ENCODE data around the gene ACP5. TPM values are rescaled to one million over a fixed set of nuclear protein-coding genes. Genes with fewer than 3 reads are reported as not detected.

The ACP5 gene
- total and polyA plus RNA-seq, 7 donors = 0.44 to 2.7 (median 1.3) TPM

GRCh38 chr19:11540645-11541044, 36.8 kb downstream of the ACP5 start:
- H3K9me3 ChIP-seq = no peaks in the 10 kb centered on the region
- H3K27ac ChIP-seq = no peak overlapping the region
- peak overlapping the region; percentile 47 for H3K4me3 ChIP-seq
- TF ChIP-seq, protein P1, sequence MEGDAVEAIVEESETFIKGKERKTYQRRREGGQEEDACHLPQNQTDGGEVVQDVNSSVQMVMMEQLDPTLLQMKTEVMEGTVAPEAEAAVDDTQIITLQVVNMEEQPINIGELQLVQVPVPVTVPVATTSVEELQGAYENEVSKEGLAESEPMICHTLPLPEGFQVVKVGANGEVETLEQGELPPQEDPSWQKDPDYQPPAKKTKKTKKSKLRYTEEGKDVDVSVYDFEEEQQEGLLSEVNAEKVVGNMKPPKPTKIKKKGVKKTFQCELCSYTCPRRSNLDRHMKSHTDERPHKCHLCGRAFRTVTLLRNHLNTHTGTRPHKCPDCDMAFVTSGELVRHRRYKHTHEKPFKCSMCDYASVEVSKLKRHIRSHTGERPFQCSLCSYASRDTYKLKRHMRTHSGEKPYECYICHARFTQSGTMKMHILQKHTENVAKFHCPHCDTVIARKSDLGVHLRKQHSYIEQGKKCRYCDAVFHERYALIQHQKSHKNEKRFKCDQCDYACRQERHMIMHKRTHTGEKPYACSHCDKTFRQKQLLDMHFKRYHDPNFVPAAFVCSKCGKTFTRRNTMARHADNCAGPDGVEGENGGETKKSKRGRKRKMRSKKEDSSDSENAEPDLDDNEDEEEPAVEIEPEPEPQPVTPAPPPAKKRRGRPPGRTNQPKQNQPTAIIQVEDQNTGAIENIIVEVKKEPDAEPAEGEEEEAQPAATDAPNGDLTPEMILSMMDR (IDR thresholded peaks at IDR 0.05) = no peak
- H3K27me3 ChIP-seq (ENCODE audit: insufficient read depth in 3 of 3, low read length in 2 of 3) = no peaks in the 10 kb centered on the region
- no peaks in the 10 kb centered on the region for H3K36me3 ChIP-seq (ENCODE audit: insufficient read depth in 1 of 2, low read depth in 1 of 2)
- intact Hi-C loops (cut with DNase I) = no loop called here
- no peak for ATAC-seq
- no peaks in the 10 kb centered on the region for H3K4me1 ChIP-seq
- WGBS, 3 donors = 70 to 88% (median 75%) methylated on average over 5 of the region's 5 CpGs
- DNase-seq = no peak

DNA sequence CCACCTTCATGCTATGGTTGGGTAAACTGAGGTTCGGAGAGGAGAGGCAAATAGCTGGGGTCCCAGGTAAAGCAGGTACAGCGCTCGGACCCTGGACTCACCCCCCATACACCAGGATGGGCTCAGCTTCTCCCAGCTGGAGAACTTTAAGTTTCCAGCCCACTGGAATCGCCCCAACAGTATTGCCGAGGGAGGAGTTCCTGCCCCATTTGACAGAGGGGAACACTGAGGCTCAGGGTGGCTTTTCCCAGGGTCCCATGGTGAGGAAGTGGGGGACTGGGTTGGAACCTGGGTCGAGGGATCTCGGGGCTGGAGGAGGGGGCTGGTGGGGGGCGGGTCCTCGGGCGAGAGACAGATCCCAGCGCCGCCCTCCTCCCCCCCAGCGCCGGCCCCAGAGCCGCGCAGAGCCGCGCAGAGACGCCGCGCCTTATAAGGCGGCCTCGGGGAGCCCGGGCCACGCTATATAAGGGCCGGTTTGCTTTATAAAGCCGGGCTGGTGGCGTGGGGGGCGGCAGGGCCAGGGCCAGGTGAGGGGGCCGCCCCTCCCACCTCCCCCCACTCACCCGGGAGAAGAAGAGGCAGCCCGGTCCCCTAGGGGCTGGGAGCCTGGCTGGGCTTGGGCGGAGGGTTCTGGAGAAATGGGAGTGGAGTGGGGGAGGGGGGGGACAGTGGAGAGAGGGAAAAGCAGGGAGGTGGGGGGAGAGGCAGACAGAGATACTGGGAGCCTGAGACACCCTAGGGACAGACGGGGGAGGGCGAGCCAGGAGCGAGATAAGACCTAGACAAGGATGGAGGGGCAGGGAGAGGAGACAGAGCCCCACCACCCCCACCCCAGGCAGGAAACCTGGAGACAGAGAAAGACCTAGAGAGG, 37.7 kb downstream of the ACP5 start:
- Histone ChIP-seq H3K27me3 (ENCODE audit: insufficient read depth in 3 of 3, low read length in 2 of 3) (no peaks in the 10 kb centered on the region), H3K36me3 (ENCODE audit: insufficient read depth in 1 of 2, low read depth in 1 of 2) (no peaks in the 10 kb centered on the region), H3K27ac (peak overlapping the region; percentile 23), H3K4me3 (peak overlapping the region; percentile 47), H3K9me3 (no peaks in the 10 kb centered on the region), H3K4me1 (no peaks in the 10 kb centered on the region)
- DNase-seq (no peak), ATAC-seq (no peak)
- TF ChIP-seq, protein P1 (IDR thresholded peaks at IDR 0.05) = no peak
- WGBS, 3 donors = 12 to 27% (median 16%) methylated on average over 17 to 36 of the region's 36 CpGs
- intact Hi-C loops (cut with DNase I) = no loop called here

DNA sequence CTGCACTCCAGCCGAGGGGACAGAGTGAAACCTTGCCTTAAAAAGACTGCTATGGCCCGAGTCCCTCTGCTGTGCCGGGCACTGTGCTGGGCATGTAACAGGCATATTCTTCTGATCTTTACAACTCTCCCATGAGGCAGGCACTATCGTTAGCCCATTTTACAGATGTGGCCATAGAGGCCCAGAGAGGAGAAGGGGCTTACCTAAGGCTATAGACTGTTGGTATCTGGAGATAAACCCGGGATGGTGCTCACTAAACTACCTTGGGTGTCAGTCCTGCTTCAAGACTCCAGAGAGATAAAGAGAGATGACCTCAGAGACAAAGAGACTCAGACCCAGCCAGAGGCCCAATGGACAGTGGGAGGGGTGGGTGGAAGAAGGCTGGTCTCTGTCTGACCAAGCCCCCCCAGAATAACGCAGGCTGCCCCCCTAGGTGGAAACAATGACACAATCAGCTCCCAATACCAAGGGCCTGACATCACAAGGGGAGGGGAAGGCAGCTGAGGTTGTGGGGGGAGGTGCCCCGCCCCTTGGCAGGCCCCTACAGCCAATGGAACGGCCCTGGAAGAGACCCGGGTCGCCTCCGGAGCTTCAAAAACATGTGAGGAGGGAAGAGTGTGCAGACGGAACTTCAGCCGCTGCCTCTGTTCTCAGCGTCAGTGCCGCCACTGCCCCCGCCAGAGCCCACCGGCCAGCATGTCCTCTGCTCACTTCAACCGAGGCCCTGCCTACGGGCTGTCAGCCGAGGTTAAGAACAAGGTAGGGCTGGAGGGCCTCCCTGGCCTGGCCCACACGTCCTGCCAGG, 39.0 kb downstream of the ACP5 start, which contains the start of gene CNN1:
Gene CNN1, plus strand, starts transcription at position 620 of the 805 bp plus-strand sequence. Its CDS starts 77 bp downstream, at position 697.
- TF ChIP-seq, protein P1 (IDR thresholded peaks at IDR 0.05) = no peak
- intact Hi-C loops (cut with DNase I) = no loop called here
- 24 to 32% (median 30%) methylated on average over 15 to 21 of the region's 21 CpGs for WGBS, 3 donors

DNA sequence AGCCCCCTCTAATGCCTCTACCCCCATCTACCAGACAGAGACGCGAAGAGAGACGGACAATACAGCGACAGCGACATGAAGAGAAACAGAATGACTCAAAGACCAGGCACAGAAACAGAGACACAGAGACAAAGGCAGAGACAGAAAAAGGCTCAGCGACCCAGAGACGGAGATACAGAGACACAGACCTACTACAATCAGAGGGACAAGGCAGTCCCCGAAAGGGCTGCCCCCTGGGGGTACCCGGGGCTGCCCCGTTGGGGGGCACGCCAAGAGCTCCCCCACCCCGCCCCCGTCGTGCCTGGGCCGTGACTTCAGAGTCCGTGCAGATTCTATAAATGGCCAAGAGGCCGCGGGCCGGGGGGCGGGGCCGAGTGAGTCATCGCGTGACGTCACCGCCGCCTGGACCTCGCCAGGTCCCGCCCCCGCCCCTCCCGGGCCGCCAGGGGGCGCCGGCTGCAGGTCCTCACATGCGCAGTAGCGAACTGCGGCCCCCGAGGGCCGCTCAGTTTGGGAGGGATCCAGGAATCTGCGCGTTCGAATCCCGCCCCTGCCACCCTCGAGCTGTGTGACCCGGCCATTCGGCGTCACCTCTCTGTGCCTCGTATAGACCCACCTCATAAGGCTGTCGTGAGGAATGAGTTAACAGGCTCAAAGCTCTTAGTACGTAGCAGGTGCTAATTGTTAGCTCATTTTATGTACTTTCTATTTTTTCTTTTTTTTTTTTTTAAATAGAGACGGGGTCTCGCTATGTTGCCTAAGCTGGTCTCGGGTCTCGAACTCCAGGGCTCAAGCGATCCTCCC, 41.5 kb downstream of the ACP5 start:
- intact Hi-C loops (cut with DNase I) = no loop called here
- peak overlapping the region; percentile 85 for H3K27ac ChIP-seq
- peak; percentile 95 to 98 (median 96) for ATAC-seq
- no peaks in the 10 kb centered on the region for H3K36me3 ChIP-seq (ENCODE audit: insufficient read depth in 1 of 2, low read depth in 1 of 2)
- peak overlapping the region; percentile 62 for H3K4me3 ChIP-seq
- TF ChIP-seq, protein P1 (IDR thresholded peaks at IDR 0.05) = peak; percentile 89
- H3K9me3 ChIP-seq = no peaks in the 10 kb centered on the region
- 9 to 18% (median 10%) methylated on average over 32 to 54 of the region's 54 CpGs for WGBS, 3 donors
- peak; percentile 90 to 95 for DNase-seq
- H3K4me1 ChIP-seq = no peaks in the 10 kb centered on the region
- H3K27me3 ChIP-seq (ENCODE audit: insufficient read depth in 3 of 3, low read length in 2 of 3) = no peaks in the 10 kb centered on the region

More for the DNA sequence above, 39.0 kb downstream of the ACP5 start, which contains the start of gene CNN1:
- no peaks in the 10 kb centered on the region for H3K9me3 ChIP-seq
- H3K4me1 ChIP-seq = no peaks in the 10 kb centered on the region
- ATAC-seq (no peak), DNase-seq (peak; percentile 41 to 59)
- H3K4me3 ChIP-seq = peak within 1 kb of the TSS; percentile 47
- no peaks in the 10 kb centered on the region for H3K27me3 ChIP-seq (ENCODE audit: insufficient read depth in 3 of 3, low read length in 2 of 3)
- H3K27ac ChIP-seq = peak within 1 kb of the TSS; percentile 42
- no peaks in the 10 kb centered on the region for H3K36me3 ChIP-seq (ENCODE audit: insufficient read depth in 1 of 2, low read depth in 1 of 2)

Measured in psoas muscle (tissue), 8 donors.